BLaER1 (cell line): ENCODE measurements around the gene PARD6B.

ENCODE experiments used
- H3K27ac ChIP-seq: shearing (Covaris generic); formaldehyde crosslinking; 2 replicates; pipeline ENCODE4 v1.8.1; 2022
- H3K27me3 ChIP-seq: shearing (Covaris generic); formaldehyde crosslinking; 2 replicates; pipeline ENCODE4 v1.8.1; 2022
- H3K36me3 ChIP-seq: shearing (Covaris generic); formaldehyde crosslinking; 2 replicates; pipeline ENCODE4 v1.8.1; 2022
- H3K4me1 ChIP-seq: shearing (Covaris generic); formaldehyde crosslinking; 2 replicates; pipeline ENCODE4 v1.8.1; 2022
- H3K4me2 ChIP-seq: shearing (Covaris generic); formaldehyde crosslinking; 2 replicates; pipeline ENCODE4 v1.8.1; 2022
- H3K4me3 ChIP-seq: shearing (Covaris generic); formaldehyde crosslinking; 2 replicates; pipeline ENCODE4 v1.8.1; 2022
- H3K9ac ChIP-seq: shearing (Covaris generic); formaldehyde crosslinking; 2 replicates; pipeline ENCODE4 v1.8.1; 2022
- H3K9me3 ChIP-seq: shearing (Covaris generic); formaldehyde crosslinking; 2 replicates; pipeline ENCODE4 v1.8.1; 2022
- H4K20me1 ChIP-seq: shearing (Covaris generic); formaldehyde crosslinking; 2 replicates; pipeline ENCODE4 v1.8.1; 2022
- Cebpa-rat ChIP-seq: shearing (Covaris generic); IDR thresholded peaks from 2 replicates; pipeline ENCODE4 v1.8.1; 2022

Gene PARD6B

DNA sequence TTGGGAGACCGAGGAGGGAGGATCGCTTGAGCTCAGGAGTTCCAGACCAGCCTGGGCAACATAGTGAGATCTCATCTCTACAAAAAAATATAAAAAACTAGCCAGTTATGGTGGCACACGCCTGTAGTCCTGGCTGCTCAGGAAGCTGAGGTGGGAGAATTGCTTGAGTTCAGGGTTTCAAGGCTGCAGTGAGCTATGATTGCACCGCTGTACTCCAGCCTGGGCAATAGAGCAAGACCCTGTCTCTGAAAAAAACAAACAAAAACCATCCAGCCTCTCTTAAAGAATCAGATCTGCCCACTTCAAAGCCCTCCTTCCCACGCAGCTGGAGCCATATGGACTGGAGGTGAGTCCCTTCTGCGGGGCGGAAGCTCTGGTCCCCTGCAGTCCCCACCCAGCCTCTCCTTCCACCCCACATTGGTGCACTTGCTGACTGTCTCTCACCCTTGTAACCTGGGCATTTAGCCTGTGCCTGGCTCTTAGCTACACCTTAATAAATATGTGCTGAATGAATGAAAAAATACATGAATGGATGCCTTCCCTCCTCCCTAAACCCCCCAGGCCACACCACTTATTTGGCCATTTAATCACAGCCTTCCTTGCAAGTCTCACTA, 7.2 kb upstream of the PARD6B start:
- no peak overlapping the region for H3K4me2 ChIP-seq
- no peak overlapping the region for H3K4me3 ChIP-seq
- no peaks in the 10 kb centered on the region for H3K4me1 ChIP-seq
- no peaks in the 10 kb centered on the region for H3K9me3 ChIP-seq
- H3K36me3 ChIP-seq, result no peaks in the 10 kb centered on the region
- no peak overlapping the region for H3K9ac ChIP-seq
- no peaks in the 10 kb centered on the region for H3K27me3 ChIP-seq
- no peak for TF ChIP-seq Cebpa-rat
- no peaks in the 10 kb centered on the region for H4K20me1 ChIP-seq
- no peak overlapping the region for H3K27ac ChIP-seq

DNA sequence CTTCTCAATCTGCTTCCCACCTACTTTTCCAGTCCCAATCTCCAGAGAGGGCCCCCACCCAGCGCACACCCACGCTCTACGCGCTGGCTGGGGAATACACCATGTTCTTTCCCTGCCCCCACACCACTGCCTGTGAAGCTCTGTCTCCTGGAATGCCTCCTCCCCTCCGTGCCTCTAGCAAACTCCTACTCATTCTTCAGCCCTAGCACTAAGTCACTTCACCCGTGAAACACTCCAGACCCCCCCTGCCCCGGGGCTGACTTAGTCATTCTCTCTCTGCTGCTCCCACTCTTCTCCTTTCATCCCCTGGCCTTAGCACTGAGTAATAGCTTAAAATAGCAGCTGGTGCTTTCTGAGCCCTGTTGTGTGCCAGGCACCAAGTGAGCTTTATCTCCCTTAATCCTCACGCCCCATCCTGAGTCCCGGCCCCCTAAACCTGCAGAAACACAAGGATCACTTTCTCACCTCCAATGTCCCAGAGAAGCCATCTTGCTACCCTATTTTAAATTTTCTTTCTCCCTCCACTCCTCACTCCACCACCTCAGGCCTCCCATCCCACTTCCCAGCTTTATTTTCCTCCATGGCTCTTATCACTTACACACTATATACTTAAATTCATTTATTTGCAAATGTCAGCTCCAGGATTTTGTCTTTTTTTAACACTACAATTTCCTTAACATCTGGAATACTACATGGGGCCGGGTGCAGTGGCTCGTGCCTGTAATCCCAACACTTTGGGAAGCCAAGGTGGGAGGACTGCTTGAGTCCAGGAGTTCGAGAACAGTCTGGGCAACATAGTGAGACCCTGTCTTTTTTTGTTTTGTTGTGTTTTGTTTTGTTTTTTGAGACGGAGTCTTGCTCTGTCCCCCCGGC, 6.3 kb upstream of the PARD6B start:
- Histone ChIP-seq H3K27me3 (no peaks in the 10 kb centered on the region), H3K4me1 (peaks cover 1% of the 10 kb centered on the region; the same call in 1 of the 2 replicates), H3K9ac (no peak overlapping the region), H3K27ac (no peak overlapping the region), H3K9me3 (no peaks in the 10 kb centered on the region), H4K20me1 (no peaks in the 10 kb centered on the region), H3K4me2 (no peak overlapping the region), H3K4me3 (no peak overlapping the region), H3K36me3 (no peaks in the 10 kb centered on the region)
- TF ChIP-seq Cebpa-rat, result no peak

DNA sequence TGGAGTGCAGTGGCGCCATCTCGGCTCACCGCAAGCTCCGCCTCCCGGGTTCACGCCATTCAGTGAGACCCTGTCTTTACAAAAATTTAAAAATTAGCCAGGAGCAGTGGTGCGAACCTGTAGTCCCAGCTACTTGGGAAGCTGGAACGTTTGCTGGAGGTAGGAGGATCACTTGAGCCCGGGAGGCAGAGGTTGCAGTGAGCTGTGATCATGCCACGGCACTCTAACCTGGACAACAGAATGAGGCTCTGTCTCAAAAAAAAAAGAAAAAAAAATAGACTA, 5.7 kb upstream of the PARD6B start:
- no peak for TF ChIP-seq Cebpa-rat
- Histone ChIP-seq H3K4me2 (no peak overlapping the region), H3K9ac (no peak overlapping the region), H3K4me3 (no peak overlapping the region), H3K27me3 (no peaks in the 10 kb centered on the region), H3K27ac (no peak overlapping the region), H3K9me3 (no peaks in the 10 kb centered on the region), H3K4me1 (peaks cover 7% of the 10 kb centered on the region; the same call in 1 of the 2 replicates), H3K36me3 (no peaks in the 10 kb centered on the region), H4K20me1 (no peaks in the 10 kb centered on the region)

DNA sequence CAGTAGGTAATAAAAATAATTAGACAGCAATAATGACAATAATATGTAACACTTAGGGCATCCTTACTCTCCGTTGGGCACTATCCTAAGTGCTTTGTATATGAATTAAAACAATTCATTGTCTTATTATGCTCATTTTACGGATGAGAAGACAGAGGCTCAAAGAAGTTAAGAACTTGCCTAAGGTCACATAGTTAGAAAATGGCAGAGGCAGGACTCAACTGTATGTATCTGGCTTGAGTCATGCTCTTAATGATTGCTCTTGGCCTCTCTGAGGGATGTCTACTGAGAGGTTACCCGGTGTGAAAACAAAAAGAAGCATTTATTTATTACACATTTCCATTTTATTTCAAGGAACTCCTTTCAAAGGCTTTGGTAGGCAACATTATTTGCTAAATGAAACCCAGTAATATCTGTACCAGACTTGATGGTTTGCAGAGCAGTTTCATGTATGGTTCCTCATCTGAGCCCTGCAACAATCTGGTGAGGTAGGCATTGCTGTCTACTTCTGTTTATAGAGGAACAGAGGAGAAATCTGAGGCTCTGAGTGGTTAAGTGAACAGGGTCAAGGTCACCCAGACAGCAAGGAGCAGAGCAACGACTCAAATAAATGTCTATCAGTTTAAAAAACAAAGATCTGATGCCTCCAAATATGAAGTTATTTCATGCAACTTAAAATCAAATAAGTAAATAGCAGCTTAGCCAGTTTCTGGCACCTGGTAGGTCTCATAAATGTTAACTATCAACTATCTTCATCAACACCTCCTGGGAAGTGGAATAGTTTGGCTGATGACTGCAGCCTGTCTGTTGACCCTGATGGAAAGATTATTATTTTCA, 4.2 kb upstream of the PARD6B start:
- Histone ChIP-seq H3K9ac (no peak overlapping the region), H3K4me1 (peaks cover 9% of the 10 kb centered on the region), H3K9me3 (no peaks in the 10 kb centered on the region), H3K4me3 (no peak overlapping the region), H3K36me3 (no peaks in the 10 kb centered on the region), H3K27me3 (no peaks in the 10 kb centered on the region), H4K20me1 (peaks cover 2% of the 10 kb centered on the region), H3K4me2 (no peak overlapping the region), H3K27ac (no peak overlapping the region)
- no peak for TF ChIP-seq Cebpa-rat

DNA sequence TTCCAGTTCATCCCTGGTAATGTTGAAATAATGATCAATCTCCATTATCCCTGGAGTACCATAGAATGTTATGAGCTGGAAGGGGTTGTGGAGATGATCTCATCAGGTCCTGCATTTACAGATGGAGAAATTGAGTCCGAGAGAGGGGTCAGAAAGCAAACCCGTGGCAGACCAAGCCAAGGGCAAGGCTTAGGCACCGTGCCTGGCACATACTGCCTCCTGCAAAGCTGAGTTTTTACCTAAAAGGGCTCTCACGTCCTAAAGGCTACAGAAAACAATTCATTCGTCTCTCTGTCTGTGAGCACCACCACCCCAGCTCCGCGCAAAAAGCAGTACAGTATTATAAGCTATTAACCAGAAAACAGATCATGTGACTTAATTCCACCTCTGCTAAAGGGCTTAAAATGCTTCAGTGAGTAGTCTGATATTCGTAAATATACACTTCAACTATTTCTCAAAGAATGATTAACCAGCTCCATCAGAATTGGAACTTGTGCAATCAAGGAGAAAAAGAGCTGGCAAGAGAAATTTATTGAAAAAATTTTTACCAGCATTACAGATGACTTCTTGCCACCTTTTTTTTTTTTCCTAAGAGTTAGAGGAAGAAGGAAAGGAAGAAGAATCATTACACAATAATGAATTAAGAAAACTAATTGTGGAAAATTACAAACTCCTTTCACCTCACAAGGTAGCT, 3.4 kb upstream of the PARD6B start:
- TF ChIP-seq Cebpa-rat, result no peak
- Histone ChIP-seq H3K36me3 (no peaks in the 10 kb centered on the region), H3K4me3 (no peak overlapping the region), H3K9ac (no peak overlapping the region), H3K27ac (no peak overlapping the region), H4K20me1 (peaks cover 10% of the 10 kb centered on the region), H3K27me3 (no peaks in the 10 kb centered on the region), H3K4me2 (no peak overlapping the region), H3K9me3 (no peaks in the 10 kb centered on the region), H3K4me1 (peaks cover 17% of the 10 kb centered on the region)

DNA sequence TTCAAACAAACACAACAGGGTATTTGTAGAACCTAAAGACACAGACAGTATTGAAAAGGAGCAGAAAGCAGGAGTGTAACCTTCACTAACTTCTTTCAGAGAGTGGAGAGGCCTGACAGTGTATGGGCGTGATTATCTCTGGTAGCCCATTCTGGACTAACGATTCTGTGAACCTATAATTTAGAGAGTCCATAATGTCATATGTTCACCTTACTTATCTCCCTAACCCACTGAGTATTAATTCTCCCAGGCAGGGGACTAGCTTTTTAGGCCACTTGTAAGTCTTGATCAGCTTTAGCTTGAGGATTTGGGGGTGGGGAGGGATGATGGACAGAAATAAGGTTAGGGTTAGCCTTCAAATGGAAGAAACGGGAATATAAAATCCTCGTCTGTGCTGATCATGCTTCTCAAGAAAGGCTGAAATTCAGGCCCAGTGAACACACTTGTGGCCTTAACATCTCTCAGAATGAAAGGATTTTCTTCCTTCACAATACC, 2.8 kb upstream of the PARD6B start:
- TF ChIP-seq Cebpa-rat, result no peak
- Histone ChIP-seq H3K27ac (no peak overlapping the region), H3K36me3 (no peaks in the 10 kb centered on the region), H3K4me1 (peaks cover 23% of the 10 kb centered on the region), H4K20me1 (peaks cover 15% of the 10 kb centered on the region), H3K9me3 (no peaks in the 10 kb centered on the region), H3K4me2 (no peak overlapping the region), H3K9ac (no peak overlapping the region), H3K27me3 (no peaks in the 10 kb centered on the region), H3K4me3 (no peak overlapping the region)

DNA sequence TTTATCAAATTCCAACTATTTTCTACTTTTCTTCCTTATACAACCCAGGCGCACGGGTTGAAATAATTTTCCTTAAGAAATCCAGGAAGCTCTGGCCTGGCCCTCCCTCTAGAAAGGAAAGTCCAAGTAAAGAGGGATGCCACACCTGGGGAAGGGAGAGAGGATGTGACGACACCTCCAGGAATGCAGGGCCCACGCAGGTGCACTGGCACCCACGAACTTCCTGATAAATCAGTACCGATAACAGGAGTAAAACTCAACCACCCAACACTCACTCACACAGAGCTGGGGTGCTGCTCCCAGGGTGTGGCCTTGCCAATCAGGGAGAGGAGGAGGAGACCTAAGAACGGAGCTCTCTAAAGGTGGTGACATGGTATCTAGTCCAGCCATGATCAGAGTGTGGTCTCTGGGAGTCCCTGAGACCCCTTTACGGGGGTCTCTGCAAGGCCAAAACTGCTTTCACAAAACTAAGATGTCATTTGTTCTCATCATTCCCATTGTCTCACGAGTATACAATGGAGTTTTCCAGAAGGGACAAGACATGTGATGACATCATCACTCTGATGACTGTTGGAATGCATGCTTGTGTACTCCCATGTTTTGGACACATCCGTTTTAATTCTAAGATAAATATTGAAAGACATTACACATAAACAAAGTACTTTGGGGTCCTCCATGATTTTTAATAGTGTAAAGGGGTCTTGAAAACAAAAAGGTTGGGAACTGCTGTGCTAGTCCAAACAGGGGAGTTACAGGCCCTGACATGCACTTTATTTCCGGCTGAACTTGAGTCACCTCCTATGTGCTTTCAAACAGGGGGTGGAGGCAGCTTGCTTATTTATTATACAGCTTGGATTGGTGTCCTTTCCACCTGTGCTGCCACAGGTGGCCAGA, 2.2 kb upstream of the PARD6B start:
- peaks cover 2% of the 10 kb centered on the region; the same call in 1 of the 2 replicates for H3K36me3 ChIP-seq
- no peak overlapping the region for H3K4me2 ChIP-seq
- peaks cover 22% of the 10 kb centered on the region for H4K20me1 ChIP-seq
- H3K27me3 ChIP-seq, result no peaks in the 10 kb centered on the region
- no peak overlapping the region for H3K27ac ChIP-seq
- no peaks in the 10 kb centered on the region for H3K9me3 ChIP-seq
- TF ChIP-seq Cebpa-rat, result no peak
- H3K4me3 ChIP-seq, result no peak overlapping the region
- peaks cover 28% of the 10 kb centered on the region for H3K4me1 ChIP-seq
- H3K9ac ChIP-seq, result no peak overlapping the region

DNA sequence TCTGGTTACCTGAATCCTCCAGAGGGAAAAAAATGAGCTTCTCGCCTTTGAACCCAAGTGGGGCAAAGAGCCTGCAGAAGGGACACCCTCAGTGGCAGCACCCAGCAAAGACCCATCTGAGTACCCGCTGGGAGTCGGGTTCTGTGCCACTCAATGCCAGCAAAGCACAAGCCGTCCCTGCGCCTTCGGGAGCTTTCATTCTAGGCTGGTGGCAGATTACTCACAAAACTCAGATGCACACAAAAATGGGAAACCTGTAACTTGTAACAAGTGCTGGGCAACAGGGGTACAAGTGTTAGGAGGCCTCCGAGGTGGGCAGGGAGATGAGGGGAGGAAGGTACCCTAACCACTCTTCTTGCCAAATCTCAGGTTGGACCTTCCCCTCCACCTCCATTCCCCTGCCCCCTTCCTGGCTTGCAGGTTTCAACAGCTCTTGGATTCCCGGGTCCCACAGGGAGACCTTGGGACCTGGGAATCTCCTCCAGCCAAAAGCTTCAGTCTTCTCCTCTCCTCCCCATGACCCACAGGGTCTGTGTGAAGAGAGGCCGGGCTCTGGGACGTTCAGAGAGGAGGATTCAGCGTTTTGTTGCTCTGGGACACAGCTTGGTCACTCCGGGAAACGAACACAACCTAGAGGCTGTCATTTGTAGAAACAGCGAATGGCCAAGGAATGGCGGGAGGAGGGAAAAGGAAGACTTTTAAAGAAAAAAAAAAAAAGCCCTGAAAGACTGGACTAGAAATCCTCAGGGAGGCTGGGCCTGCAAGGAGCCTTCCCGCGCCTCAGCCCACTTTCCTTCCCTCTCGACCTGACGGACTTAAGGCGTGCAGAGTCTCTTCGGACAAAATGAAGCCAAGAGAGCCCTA, 1.2 kb upstream of the PARD6B start:
- Histone ChIP-seq H3K9me3 (no peaks in the 10 kb centered on the region), H3K9ac (peak overlapping the region; percentile 92), H3K36me3 (peaks cover 10% of the 10 kb centered on the region; the same call in 1 of the 2 replicates), H3K27ac (peak overlapping the region; percentile 61; the same call in 1 of the 2 replicates), H4K20me1 (peaks cover 30% of the 10 kb centered on the region), H3K4me1 (peaks cover 28% of the 10 kb centered on the region), H3K27me3 (no peaks in the 10 kb centered on the region), H3K4me3 (peak overlapping the region; percentile 91), H3K4me2 (peak overlapping the region; percentile 89)
- no peak for TF ChIP-seq Cebpa-rat
